Nephron progenitor cell (in vitro differentiated cells): ENCODE results near the gene ADAMTS13.
A peak's percentile ranks its signal among the peaks of the same experiment; 100 is the strongest.

Source experiments
- DNase-seq: peaks from one replicate; pipeline ENCODE4 v3.0.0; 2021
- H3K27ac Mint-ChIP-seq: 2 replicates; pipeline ENCODE4 v1.8.0; 2021; ENCODE audit warnings: mild to moderate bottlenecking, moderate library complexity, mixed read lengths
- H3K27me3 Mint-ChIP-seq: 2 replicates; pipeline ENCODE4 v1.8.0; 2021; ENCODE audit warnings: mild to moderate bottlenecking, low read depth, mixed read lengths; ENCODE audit not compliant: poor library complexity
- H3K36me3 Mint-ChIP-seq: 2 replicates; pipeline ENCODE4 v1.8.0; 2021; ENCODE audit warnings: low read depth, mixed read lengths
- H3K4me1 Mint-ChIP-seq: 2 replicates; pipeline ENCODE4 v1.8.0; 2021; ENCODE audit warnings: mixed read lengths
- H3K4me3 Mint-ChIP-seq: 2 replicates; pipeline ENCODE4 v1.8.0; 2021; ENCODE audit warnings: mild to moderate bottlenecking, moderate library complexity, mixed read lengths
- H3K9me3 Mint-ChIP-seq: 2 replicates; pipeline ENCODE4 v1.8.0; 2021; ENCODE audit warnings: mild to moderate bottlenecking, moderate library complexity, mixed read lengths
- CTCF ChIP-seq: fragments of 200-600 bp; sonication (generic); IDR thresholded peaks from 2 replicates; pipeline ENCODE4 v1.5.0; 2021; ENCODE audit warnings: antibody characterized with exemption

Gene ADAMTS13

DNA sequence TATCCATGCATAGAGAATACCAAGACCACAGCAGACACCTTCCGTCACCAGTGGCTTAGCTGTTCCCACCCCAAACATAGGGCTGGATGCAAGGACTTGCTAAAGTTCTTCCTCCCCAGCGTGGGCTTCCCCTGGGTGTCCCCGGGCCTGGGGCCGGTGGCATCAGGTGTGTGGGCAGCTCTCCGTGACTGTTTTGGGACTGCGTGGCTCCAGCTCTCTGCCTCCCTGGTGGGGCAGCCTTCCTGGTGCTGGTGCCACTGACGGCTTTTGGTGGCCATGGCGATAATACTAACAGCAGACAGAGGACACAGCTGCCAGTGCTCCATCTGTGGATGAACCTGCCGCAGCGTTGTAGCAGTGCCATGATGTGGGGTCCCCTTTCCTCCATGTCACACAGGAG, 42.5 kb downstream of the ADAMTS13 start:
- Mint-ChIP-seq H3K36me3 (peaks cover 4% of the 10 kb centered on the region), H3K4me3 (no peak overlapping the region), H3K27me3 (peaks cover 3% of the 10 kb centered on the region), H3K27ac (no peak overlapping the region), H3K9me3 (no peaks in the 10 kb centered on the region), H3K4me1 (peaks cover 40% of the 10 kb centered on the region)
- no peak for TF ChIP-seq CTCF
- DNase-seq: no peak

DNA sequence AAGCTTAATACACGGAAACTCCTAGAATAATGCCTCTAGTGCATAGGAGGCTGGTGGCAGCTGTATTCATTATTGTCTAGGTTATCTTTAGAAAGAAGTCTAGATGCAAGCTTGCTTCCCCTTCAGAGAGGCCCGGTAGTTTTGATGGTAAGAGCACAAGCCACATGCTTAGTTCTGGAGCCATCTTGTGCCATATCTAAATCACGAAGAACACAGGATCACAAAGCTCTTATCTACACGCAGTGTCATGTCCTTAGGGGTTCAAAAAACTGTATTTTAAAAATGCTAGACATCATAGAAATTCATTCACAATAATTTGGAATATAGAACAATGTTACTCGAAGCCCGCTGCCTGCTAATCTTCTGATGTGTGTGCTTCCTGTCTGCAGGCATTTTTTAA, 43.8 kb downstream of the ADAMTS13 start:
- no peak overlapping the region for H3K4me3 Mint-ChIP-seq

DNA sequence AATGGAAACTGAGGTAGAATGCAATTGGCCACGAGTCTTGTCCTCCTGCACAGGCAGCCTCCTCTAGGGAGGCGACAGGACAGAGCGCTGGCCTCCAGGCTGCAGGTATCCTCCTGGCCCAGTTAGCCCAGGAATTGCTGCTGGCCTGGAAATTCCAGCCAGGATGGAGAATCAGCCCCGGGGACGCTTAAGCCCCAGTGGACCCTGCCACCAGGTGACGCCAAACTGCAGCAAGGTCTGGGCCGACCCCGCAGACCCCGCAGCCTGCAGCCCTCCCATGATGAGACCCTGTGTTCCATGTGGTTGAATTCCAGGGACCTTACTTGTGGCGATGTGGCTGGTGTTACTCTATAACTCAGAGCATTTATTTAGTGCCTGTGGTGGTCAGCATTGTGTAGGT, 44.9 kb downstream of the ADAMTS13 start:
- no peak for TF ChIP-seq CTCF
- H3K4me1 Mint-ChIP-seq: peaks cover 22% of the 10 kb centered on the region
- H3K36me3 Mint-ChIP-seq: peaks cover 4% of the 10 kb centered on the region
- H3K9me3 Mint-ChIP-seq: no peaks in the 10 kb centered on the region
- no peak overlapping the region for H3K4me3 Mint-ChIP-seq
- H3K27me3 Mint-ChIP-seq: peaks cover 3% of the 10 kb centered on the region
- no peak overlapping the region for H3K27ac Mint-ChIP-seq
- DNase-seq: peak; percentile 38

More for the DNA sequence above, 43.8 kb downstream of the ADAMTS13 start:
- DNase-seq: no peak
- H3K4me1 Mint-ChIP-seq: peaks cover 34% of the 10 kb centered on the region
- H3K36me3 Mint-ChIP-seq: peaks cover 4% of the 10 kb centered on the region
- H3K27me3 Mint-ChIP-seq: peaks cover 3% of the 10 kb centered on the region
- no peaks in the 10 kb centered on the region for H3K9me3 Mint-ChIP-seq
- no peak for TF ChIP-seq CTCF
- H3K27ac Mint-ChIP-seq: no peak overlapping the region

DNA sequence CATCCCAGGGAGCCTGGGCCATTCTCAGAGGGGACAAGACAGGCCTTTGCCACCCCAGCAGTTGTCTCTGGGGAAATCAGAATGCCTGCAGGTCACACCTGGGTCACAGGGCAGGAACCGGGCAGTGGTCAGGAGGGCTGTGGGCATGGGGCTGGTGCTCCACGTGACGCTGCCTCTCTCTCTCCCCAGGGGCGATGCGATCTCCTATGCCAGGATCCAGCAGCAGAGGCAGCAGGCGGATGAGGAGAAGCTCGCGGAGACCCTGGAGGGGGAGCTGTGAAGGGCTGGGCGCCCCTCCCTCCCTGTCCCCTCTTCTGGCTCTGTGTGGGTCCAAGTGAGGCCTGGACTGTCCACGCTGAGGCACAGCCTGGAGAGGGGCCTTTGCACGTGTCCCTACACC, 46.2 kb downstream of the ADAMTS13 start:
- no peak overlapping the region for H3K27ac Mint-ChIP-seq
- DNase-seq: no peak
- H3K36me3 Mint-ChIP-seq: peaks cover 4% of the 10 kb centered on the region
- peaks cover 10% of the 10 kb centered on the region for H3K4me1 Mint-ChIP-seq
- no peaks in the 10 kb centered on the region for H3K9me3 Mint-ChIP-seq
- no peak overlapping the region for H3K4me3 Mint-ChIP-seq
- TF ChIP-seq CTCF: no peak
- H3K27me3 Mint-ChIP-seq: no peaks in the 10 kb centered on the region

GRCh38 chr9:133468777-133469421, 46.7 kb downstream of the ADAMTS13 start:
- H3K4me1 Mint-ChIP-seq: peaks cover 4% of the 10 kb centered on the region
- no peaks in the 10 kb centered on the region for H3K9me3 Mint-ChIP-seq
- H3K27ac Mint-ChIP-seq: no peak overlapping the region
- no peak overlapping the region for H3K4me3 Mint-ChIP-seq
- no peak for DNase-seq
- peaks cover 4% of the 10 kb centered on the region for H3K36me3 Mint-ChIP-seq
- TF ChIP-seq CTCF: no peak
- no peaks in the 10 kb centered on the region for H3K27me3 Mint-ChIP-seq

- Mint-ChIP-seq H3K27me3 (no peaks in the 10 kb centered on the region), H3K27ac (peak overlapping the region; percentile 94), H3K4me1 (no peaks in the 10 kb centered on the region), H3K4me3 (no peak overlapping the region), H3K9me3 (no peaks in the 10 kb centered on the region), H3K36me3 (peaks cover 3% of the 10 kb centered on the region)
- no peak for DNase-seq
- TF ChIP-seq CTCF: no peak
Observed at GRCh38 chr9:133470427-133470924, 48.3 kb downstream of the ADAMTS13 start.
